ENCODE results near the gene CNBP.

DNA sequence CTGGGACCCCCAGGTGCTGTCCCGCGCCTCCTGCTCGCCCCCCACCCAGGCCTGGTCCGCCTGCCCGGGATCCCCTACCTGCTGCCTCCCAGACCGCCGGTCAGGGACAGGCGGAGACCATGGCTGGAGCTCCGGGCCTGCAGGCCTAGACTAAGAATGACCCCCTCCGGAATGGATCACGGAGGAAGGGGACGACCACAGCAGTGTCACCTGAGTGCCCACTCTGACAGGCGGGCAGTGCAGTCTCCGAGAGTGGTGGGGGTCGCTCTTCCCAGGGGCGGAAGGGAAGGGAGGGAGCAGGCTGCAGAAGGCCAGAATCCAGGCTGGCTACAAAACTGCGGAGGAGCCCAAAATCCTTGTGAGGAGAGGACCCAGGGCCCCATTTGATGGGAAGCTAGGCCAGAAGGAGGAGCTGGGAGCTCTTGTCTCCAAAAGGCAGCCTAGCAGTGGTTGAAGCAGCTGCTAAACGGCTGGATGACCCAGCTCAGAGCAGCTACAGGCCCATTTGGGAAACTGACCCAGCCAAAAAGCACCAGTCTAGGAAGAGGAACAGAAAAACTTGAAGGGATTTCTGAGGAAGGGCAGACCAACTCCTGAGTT, 61.2 kb downstream of the CNBP start:
- TF ChIP-seq POLR2A (IDR thresholded peaks at IDR 0.05; ENCODE audit: low read depth, low read length) (no peak), CHD2 (IDR thresholded peaks at IDR 0.05; ENCODE audit: borderline replicate concordance, low read depth, low read length) (no peak), EP300 (IDR thresholded peaks at IDR 0.05; ENCODE audit: borderline replicate concordance in 1 of 2, control insufficient read depth in 1 of 2, low read depth in 2 of 2, low read length in 2 of 2) (no peak), ZNF274 (IDR thresholded peaks at IDR 0.05; ENCODE audit: insufficient read depth, insufficient read length) (no peak), EZH2 (IDR thresholded peaks at IDR 0.05; ENCODE audit: borderline replicate concordance, control insufficient read depth, low read depth, low read length) (no peak), SRF (IDR thresholded peaks at IDR 0.05; ENCODE audit: low read depth in 2 of 2, low read length in 2 of 2) (no peak), TCF7 (IDR thresholded peaks at IDR 0.05; ENCODE audit: borderline replicate concordance) (no peak)
- TF ChIP-seq, protein P1, sequence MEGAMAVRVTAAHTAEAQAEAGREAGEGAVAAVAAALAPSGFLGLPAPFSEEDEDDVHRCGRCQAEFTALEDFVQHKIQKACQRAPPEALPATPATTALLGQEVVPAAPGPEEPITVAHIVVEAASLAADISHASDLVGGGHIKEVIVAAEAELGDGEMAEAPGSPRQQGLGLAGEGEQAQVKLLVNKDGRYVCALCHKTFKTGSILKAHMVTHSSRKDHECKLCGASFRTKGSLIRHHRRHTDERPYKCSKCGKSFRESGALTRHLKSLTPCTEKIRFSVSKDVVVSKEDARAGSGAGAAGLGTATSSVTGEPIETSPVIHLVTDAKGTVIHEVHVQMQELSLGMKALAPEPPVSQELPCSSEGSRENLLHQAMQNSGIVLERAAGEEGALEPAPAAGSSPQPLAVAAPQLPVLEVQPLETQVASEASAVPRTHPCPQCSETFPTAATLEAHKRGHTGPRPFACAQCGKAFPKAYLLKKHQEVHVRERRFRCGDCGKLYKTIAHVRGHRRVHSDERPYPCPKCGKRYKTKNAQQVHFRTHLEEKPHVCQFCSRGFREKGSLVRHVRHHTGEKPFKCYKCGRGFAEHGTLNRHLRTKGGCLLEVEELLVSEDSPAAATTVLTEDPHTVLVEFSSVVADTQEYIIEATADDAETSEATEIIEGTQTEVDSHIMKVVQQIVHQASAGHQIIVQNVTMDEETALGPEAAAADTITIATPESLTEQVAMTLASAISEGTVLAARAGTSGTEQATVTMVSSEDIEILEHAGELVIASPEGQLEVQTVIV (IDR thresholded peaks at IDR 0.05; ENCODE audit: borderline replicate concordance, partially characterized antibody) = no peak
- TF ChIP-seq, protein P2, sequence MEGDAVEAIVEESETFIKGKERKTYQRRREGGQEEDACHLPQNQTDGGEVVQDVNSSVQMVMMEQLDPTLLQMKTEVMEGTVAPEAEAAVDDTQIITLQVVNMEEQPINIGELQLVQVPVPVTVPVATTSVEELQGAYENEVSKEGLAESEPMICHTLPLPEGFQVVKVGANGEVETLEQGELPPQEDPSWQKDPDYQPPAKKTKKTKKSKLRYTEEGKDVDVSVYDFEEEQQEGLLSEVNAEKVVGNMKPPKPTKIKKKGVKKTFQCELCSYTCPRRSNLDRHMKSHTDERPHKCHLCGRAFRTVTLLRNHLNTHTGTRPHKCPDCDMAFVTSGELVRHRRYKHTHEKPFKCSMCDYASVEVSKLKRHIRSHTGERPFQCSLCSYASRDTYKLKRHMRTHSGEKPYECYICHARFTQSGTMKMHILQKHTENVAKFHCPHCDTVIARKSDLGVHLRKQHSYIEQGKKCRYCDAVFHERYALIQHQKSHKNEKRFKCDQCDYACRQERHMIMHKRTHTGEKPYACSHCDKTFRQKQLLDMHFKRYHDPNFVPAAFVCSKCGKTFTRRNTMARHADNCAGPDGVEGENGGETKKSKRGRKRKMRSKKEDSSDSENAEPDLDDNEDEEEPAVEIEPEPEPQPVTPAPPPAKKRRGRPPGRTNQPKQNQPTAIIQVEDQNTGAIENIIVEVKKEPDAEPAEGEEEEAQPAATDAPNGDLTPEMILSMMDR (IDR thresholded peaks at IDR 0.05 in 2 of 3, conservative IDR thresholded peaks at IDR 0.05 in 1 of 3; ENCODE audit: control insufficient read depth in 2 of 3, extremely low read depth in 1 of 3, insufficient read depth in 1 of 3, low read depth in 3 of 3, low read length in 3 of 3) = no peak

Data from GM12878 (cell line).